Limb (tissue), 2 donors: ENCODE data around the gene LGR4.
"Not testable (repeated sequence)": the region's sequence is repeated elsewhere in the genome, so short reads cannot be mapped to it uniquely, and the experiment has no call there.

ENCODE experiments used
- DNase-seq, 2 donors: peaks; one replicate each; pipeline ENCODE4 v3.0.0-alpha.2; 2016; ENCODE audit errors: extremely low spot score in 2 of 2

LGR4 gene

GRCh38 chr11:27460158-27460978 is 12.2 kb downstream of the LGR4 start:
- DNase-seq, result no peak

GRCh38 chr11:27459191-27459590 is 13.4 kb downstream of the LGR4 start:
- no peak for DNase-seq

GRCh38 chr11:27458182-27458581 is 14.4 kb downstream of the LGR4 start:
- no peak for DNase-seq

- no peak for DNase-seq
Measured at GRCh38 chr11:27456795-27457329, 15.7 kb downstream of the LGR4 start.

GRCh38 chr11:27456140-27456794 is 16.3 kb downstream of the LGR4 start:
- DNase-seq, result no peak

- DNase-seq, result no peak
Measured at GRCh38 chr11:27455667-27456066, 16.9 kb downstream of the LGR4 start.

- no peak for DNase-seq
Measured at GRCh38 chr11:27453701-27454100, 18.9 kb downstream of the LGR4 start.

- DNase-seq, result no peak
Measured at GRCh38 chr11:27452147-27452546, 20.4 kb downstream of the LGR4 start.

GRCh38 chr11:27451244-27451965 is 21.2 kb downstream of the LGR4 start:
- DNase-seq, result no peak

- DNase-seq, result not testable (repeated sequence)
Measured at GRCh38 chr11:27448184-27448540, 24.4 kb downstream of the LGR4 start.

GRCh38 chr11:27447288-27448183 is 25.1 kb downstream of the LGR4 start:
- no peak for DNase-seq

GRCh38 chr11:27445625-27446024 is 27.0 kb downstream of the LGR4 start:
- DNase-seq, result no peak

GRCh38 chr11:27444801-27445215 is 27.8 kb downstream of the LGR4 start:
- DNase-seq, result no peak

- no peak for DNase-seq
Measured at GRCh38 chr11:27443746-27444507, 28.7 kb downstream of the LGR4 start.

- no peak for DNase-seq
Measured at GRCh38 chr11:27443227-27443626, 29.4 kb downstream of the LGR4 start.

GRCh38 chr11:27440090-27440489 is 32.5 kb downstream of the LGR4 start:
- DNase-seq, result no peak

GRCh38 chr11:27438595-27438981 is 34.0 kb downstream of the LGR4 start:
- DNase-seq, result no peak

GRCh38 chr11:27437829-27438594 is 34.6 kb downstream of the LGR4 start:
- DNase-seq, result no peak

- DNase-seq, result no peak
Measured at GRCh38 chr11:27436916-27437315, 35.7 kb downstream of the LGR4 start.

- DNase-seq, result no peak
Measured at GRCh38 chr11:27433742-27434141, 38.8 kb downstream of the LGR4 start.
